SJSA1 (cell line): ENCODE data around the gene UGT1A4. TPM values are rescaled to one million over a fixed set of nuclear protein-coding genes. Genes with fewer than 3 reads are reported as not detected.
"Not testable (repeated sequence)": the region's sequence is repeated elsewhere in the genome, so short reads cannot be mapped to it uniquely, and the experiment has no call there.

Source experiments
- DNase-seq, 2 experiments: peaks; one replicate each; pipeline ENCODE4 v3.0.0-alpha.2; 2015 to 2020; ENCODE audit warnings: low spot score in 2 of 2, low read depth in 1 of 2
- H3K27ac ChIP-seq: fragments of 250-450 bp; sonication (Bioruptor Pico); 2 replicates; pipeline ENCODE4 v1.5.1; 2020; ENCODE audit warnings: mild to moderate bottlenecking, moderate library complexity
- H3K27me3 ChIP-seq: fragments of 250-450 bp; sonication (Bioruptor Pico); replicated peaks from 2 replicates; pipeline ENCODE4 v1.5.1; 2020; ENCODE audit warnings: mild to moderate bottlenecking, moderate library complexity
- H3K36me3 ChIP-seq: fragments of 250-450 bp; sonication (Bioruptor Pico); 2 replicates; pipeline ENCODE4 v1.5.1; 2020; ENCODE audit warnings: mild to moderate bottlenecking
- H3K4me1 ChIP-seq: fragments of 250-450 bp; sonication (Bioruptor Pico); replicated peaks from 2 replicates; pipeline ENCODE4 v1.6.1; 2021; ENCODE audit warnings: mild to moderate bottlenecking
- H3K4me3 ChIP-seq: fragments of 250-450 bp; sonication (Bioruptor Pico); 2 replicates; pipeline ENCODE4 v1.5.1; 2020; ENCODE audit warnings: mild to moderate bottlenecking
- H3K9me3 ChIP-seq: fragments of 250-450 bp; sonication (Bioruptor Pico); replicated peaks from 2 replicates; pipeline ENCODE4 v1.5.1; 2020; ENCODE audit warnings: mild to moderate bottlenecking
- total RNA-seq: library from RNA; depleted of rRNA; stranded (reverse); fragments of >200 nt; shearing (Covaris generic); gene quantifications from 2 replicates; pipeline ENCODE4 v1.2.3, GENCODE V29; 2014

The UGT1A4 gene
- total RNA-seq, 1 experiment from 2014 or later = not detected

GRCh38 chr2:233708942-233709341, 9.6 kb upstream of the UGT1A4 start:
- Histone ChIP-seq H3K4me1 (peaks cover 33% of the 10 kb centered on the region), H3K27ac (no peak overlapping the region), H3K9me3 (no peaks in the 10 kb centered on the region), H3K4me3 (no peak overlapping the region), H3K27me3 (no peaks in the 10 kb centered on the region), H3K36me3 (no peaks in the 10 kb centered on the region)
- DNase-seq = no peak

GRCh38 chr2:233711312-233712008, 7.1 kb upstream of the UGT1A4 start:
- Histone ChIP-seq H3K36me3 (no peaks in the 10 kb centered on the region), H3K9me3 (no peaks in the 10 kb centered on the region), H3K4me3 (no peak overlapping the region), H3K27me3 (no peaks in the 10 kb centered on the region), H3K27ac (no peak overlapping the region), H3K4me1 (peaks cover 28% of the 10 kb centered on the region)
- peak; percentile 63 to 83 for DNase-seq

GRCh38 chr2:233712611-233713261, 5.8 kb upstream of the UGT1A4 start, which contains the start of gene UGT1A5:
Gene UGT1A5 (plus strand): TSS chr2:233712907. CDS start chr2:233712992, 85 bp downstream.
- Histone ChIP-seq H3K4me3 (no peak within 1 kb of the TSS), H3K36me3 (no peaks in the 10 kb centered on the region), H3K9me3 (no peaks in the 10 kb centered on the region), H3K27me3 (no peaks in the 10 kb centered on the region), H3K4me1 (peaks cover 17% of the 10 kb centered on the region), H3K27ac (no peak within 1 kb of the TSS)
- no peak for DNase-seq

DNA sequence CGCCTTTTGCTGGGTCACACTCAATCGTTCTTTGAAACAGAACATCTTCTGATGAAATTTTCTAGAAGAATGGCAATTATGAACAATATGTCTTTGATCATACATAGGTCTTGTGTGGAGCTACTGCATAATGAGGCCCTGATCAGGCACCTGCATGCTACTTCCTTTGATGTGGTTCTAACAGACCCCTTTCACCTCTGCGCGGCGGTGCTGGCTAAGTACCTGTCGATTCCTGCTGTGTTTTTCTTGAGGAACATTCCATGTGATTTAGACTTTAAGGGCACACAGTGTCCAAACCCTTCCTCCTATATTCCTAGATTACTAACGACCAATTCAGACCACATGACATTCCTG, 5.3 kb upstream of the UGT1A4 start:
- Histone ChIP-seq H3K27me3 (no peaks in the 10 kb centered on the region), H3K9me3 (no peaks in the 10 kb centered on the region)

DNA sequence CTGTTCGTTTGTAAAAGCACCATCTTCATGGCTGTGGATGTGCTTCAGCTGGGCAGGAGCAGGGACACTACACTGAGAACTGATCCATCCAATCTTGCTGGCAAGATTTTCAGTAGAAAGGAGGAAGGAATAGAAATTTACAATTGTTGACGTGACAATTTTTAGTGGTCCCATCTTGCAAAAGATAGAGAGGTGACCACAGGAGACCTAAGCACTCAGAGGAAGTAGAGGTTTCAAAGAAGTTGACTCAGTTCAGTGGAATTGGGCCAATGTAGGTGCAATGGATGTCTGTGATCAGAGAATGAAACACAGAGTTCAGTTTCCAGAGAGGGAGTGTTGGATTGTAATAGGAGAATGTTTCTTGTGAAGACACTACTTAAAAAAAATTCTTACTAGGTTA, 4.4 kb upstream of the UGT1A4 start:
- H3K36me3 ChIP-seq = no peaks in the 10 kb centered on the region
- H3K4me1 ChIP-seq = 0 out of 2 replicates have a peak, but pooled peaks cover 5% of the 10 kb centered on the region
- H3K4me3 ChIP-seq = no peak overlapping the region
- H3K27ac ChIP-seq = no peak overlapping the region
- no peaks in the 10 kb centered on the region for H3K9me3 ChIP-seq
- no peaks in the 10 kb centered on the region for H3K27me3 ChIP-seq
- no peak for DNase-seq

More for the DNA sequence above, 5.3 kb upstream of the UGT1A4 start:
- H3K4me3 ChIP-seq = no peak overlapping the region
- H3K4me1 ChIP-seq = peaks cover 12% of the 10 kb centered on the region
- DNase-seq = no peak
- H3K27ac ChIP-seq = no peak overlapping the region
- H3K36me3 ChIP-seq = no peaks in the 10 kb centered on the region

DNA sequence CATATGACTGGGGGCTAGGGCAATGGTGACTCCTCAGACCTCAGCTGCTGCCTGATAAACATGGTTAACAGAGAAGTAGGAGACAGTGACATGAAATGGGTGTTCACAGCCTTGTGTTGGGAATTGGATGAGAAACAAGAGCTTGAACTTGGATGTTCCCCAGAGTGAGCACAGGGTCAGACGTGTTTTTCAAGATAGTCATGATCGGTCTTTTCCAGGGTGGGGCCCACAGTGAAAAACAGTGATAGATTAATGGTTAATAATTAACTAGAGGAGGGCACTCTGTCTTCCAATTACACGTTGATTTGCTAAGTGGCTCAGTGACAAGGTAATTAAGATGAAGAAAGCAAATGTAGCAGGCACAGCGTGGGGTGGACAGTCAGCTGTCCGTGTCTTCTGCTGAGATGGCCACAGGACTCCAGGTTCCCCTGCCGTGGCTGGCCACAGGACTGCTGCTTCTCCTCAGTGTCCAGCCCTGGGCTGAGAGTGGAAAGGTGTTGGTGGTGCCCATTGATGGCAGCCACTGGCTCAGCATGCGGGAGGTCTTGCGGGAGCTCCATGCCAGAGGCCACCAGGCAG, 10.3 kb downstream of the UGT1A4 start, which contains the start of gene UGT1A3:
Gene UGT1A3 (plus strand): TSS at position 320 of the 579 bp plus-strand sequence. CDS start 85 bp downstream, at position 405.
- no peak for DNase-seq
- Histone ChIP-seq H3K27ac (no peak within 1 kb of the TSS), H3K9me3 (no peaks in the 10 kb centered on the region), H3K4me1 (no peaks in the 10 kb centered on the region), H3K36me3 (no peaks in the 10 kb centered on the region), H3K4me3 (no peak within 1 kb of the TSS), H3K27me3 (no peaks in the 10 kb centered on the region)

GRCh38 chr2:233736868-233737653, 18.5 kb downstream of the UGT1A4 start:
- H3K27ac ChIP-seq, H3K9me3 ChIP-seq, H3K4me3 ChIP-seq, H3K36me3 ChIP-seq, DNase-seq, H3K4me1 ChIP-seq, H3K27me3 ChIP-seq: not testable (repeated sequence)

- DNase-seq = no peak
- no peaks in the 10 kb centered on the region for H3K4me1 ChIP-seq
- H3K27me3 ChIP-seq = 0 out of 2 replicates have a peak, but pooled peaks cover 6% of the 10 kb centered on the region
- no peak overlapping the region for H3K27ac ChIP-seq
- no peaks in the 10 kb centered on the region for H3K36me3 ChIP-seq
- H3K4me3 ChIP-seq = no peak overlapping the region
- H3K9me3 ChIP-seq = no peaks in the 10 kb centered on the region
These were observed 22.3 kb downstream of the UGT1A4 start for GRCh38 chr2:233740870-233741269.

DNA sequence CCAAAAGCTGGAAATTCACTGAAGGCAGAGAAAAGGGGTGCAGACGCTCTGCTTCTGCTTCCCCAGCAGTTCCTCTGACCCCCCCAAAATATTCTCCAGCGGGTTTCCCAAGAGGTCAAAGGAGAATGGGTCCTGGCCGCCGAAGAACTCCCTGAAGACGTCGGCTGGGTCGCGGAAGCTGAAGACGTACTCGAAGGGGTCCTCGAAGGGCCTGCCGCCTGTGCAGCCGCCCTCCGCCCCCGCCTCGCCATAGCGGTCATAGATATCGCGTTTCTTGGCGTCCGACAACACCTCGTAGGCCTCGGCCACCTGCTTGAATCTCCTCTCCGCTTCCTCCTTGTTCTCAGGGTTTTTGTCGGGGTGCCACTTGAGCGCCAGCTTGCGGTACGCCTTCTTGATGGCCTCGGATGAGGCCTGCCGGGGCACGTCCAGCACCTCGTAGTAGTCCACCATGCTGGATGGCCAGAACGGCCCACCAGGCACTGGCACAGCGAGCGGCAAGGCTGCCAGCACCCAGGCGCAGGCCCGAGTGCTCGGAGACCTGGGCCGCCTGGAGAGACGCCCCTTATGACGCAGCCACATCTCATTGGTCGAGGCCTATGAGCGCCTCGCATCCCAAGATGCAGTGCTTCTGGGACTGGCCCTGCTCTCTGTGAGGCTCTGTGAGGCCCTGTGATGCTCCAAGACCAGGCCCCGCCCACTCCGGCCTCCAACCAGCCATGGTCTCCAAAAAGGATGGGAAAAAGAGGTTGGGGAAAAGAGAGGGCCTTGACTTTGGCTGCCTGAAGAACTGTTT, 25.1 kb downstream of the UGT1A4 start:
- H3K4me1 ChIP-seq = no peaks in the 10 kb centered on the region
- no peak for DNase-seq
- H3K4me3 ChIP-seq = no peak overlapping the region
- no peak overlapping the region for H3K27ac ChIP-seq
- no peaks in the 10 kb centered on the region for H3K27me3 ChIP-seq
- no peaks in the 10 kb centered on the region for H3K36me3 ChIP-seq
- no peaks in the 10 kb centered on the region for H3K9me3 ChIP-seq

DNA sequence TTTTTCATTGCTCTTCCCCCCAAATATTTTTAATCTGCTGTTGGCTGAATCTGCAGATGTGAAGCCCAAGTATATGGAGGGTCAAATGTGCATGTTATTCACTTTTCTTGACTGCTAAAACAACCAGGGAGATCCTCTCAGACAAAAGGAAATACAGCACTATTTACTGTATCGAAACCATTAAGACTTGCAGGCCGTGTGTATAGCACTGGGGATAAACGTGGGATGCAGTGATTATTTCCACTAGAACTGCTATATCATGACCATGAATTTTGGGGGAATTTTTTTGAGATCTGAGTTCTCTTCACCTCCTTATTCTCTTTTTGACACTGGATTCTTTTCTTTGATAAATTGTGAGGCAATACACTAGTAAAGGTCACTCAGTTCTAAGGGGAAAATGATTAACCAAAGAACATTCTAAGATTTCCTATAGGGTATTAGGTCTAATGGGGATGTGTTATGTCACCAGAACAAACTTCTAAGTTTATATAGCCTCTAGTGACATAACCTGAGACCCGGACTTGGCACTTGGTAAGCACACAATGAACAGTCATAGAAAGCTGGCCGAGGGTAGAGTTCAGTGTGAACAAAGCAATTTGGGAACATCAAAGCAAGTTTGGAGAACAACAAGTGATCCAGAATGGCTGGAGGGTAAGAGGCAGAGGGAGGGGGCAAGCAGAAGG, 26.7 kb downstream of the UGT1A4 start:
- Histone ChIP-seq H3K4me3 (no peak overlapping the region), H3K36me3 (no peaks in the 10 kb centered on the region), H3K4me1 (no peaks in the 10 kb centered on the region), H3K9me3 (no peaks in the 10 kb centered on the region), H3K27me3 (no peaks in the 10 kb centered on the region), H3K27ac (no peak overlapping the region)
- DNase-seq = no peak

DNA sequence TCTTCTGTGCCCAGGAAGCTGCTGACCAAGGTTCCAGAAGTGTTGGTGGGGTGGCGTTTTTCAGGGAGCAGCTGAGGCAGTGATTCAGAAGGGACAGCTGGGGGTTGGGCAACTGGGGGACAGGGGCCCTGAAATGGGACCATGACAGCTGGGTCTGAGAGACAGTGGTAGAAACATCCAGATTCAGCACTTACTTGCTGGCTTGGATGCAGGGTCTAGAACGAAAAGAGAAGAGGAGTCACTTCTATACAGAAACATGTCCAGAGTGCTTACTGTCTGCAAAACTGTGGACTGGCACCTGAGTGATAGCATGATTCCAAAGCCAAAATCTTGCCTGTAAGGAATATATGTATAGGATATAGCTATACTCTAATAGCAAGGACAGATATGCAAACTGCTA, 27.3 kb downstream of the UGT1A4 start:
- DNase-seq, H3K27me3 ChIP-seq, H3K27ac ChIP-seq, H3K9me3 ChIP-seq, H3K4me3 ChIP-seq, H3K36me3 ChIP-seq, H3K4me1 ChIP-seq: not testable (repeated sequence)

GRCh38 chr2:233746475-233747282, 28.1 kb downstream of the UGT1A4 start:
- no peaks in the 10 kb centered on the region for H3K9me3 ChIP-seq

More at GRCh38 chr2:233746475-233747282, 28.1 kb downstream of the UGT1A4 start:
- no peaks in the 10 kb centered on the region for H3K36me3 ChIP-seq
- H3K27ac ChIP-seq = no peak overlapping the region
- H3K4me3 ChIP-seq = no peak overlapping the region
- DNase-seq = no peak
- no peaks in the 10 kb centered on the region for H3K4me1 ChIP-seq
- H3K27me3 ChIP-seq = no peaks in the 10 kb centered on the region
